ENCODE data around the gene NSMF. TPM values are rescaled to one million over a fixed set of nuclear protein-coding genes. Genes with fewer than 3 reads are reported as not detected.

NSMF gene
- total and polyA plus RNA-seq, 2 of the 4 experiments (the other 2 are of a cell fraction), result 7.7 to 40.9 TPM

DNA sequence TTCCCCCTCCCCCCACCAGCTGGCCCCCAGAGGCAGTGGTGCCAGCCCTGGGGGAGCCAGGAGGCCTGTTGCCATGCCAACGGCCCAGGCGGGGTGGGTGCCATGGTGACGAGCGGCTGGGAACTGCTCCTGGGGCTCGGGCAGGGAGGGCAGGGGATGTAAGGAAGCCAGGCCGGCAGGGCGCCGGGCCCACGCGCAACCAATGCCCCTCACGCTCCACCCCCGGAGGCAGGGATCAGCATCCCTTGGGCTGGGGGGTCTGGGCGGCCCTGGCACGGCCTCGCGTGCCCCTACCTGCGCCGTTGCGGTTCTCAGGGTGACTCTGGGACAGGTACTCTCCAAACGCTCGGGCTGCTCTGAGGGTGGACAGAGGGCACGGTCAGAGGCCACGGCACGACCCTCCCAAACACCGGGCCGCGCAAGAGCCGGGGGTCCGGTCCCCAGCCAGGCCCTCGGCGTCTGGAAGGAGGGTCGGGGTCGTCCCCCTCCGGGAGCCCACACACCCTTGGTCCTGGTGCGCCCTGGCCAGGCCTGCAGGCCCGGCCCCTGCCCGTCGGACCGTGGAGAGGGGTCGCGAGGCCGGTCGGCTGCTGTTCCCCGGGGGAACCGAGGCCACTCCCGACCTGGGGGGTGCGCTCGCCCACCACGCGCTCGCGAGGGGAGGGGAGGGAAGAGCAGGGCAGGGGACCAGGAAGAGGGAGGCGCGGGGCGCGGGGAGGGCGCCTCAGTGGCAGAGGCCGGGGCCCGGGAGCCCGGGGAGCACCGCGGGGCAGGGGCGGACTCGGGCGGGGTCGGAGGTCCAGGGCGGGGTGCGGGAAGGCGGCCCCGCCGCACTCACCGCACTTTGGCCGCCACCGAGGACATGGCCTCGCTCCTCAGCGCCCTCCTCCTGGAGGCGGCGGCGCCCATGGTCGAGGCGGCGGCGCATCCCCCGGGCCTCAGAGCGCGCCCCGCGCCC is 661 bp downstream of the NSMF start:
- ChIA-PET CTCF (no interaction called here), POLR2A (ENCODE audit: unreplicated experiment) (no interaction called here)
- in situ Hi-C loops (cut with MboI; ENCODE audit: low sequenced_read_pairs), result no loop called here
- Histone ChIP-seq H2BK5ac (ENCODE audit: low read depth, low read length, poor library complexity, severe bottlenecking) (peak overlapping the region; percentile 41), H3K9ac (ENCODE audit: low read depth, low read length) (peak overlapping the region; percentile 68), H4K8ac (ENCODE audit: low read depth in 2 of 2, low read length in 2 of 2) (no peak overlapping the region; a peak in 1 of 4 replicates), H4K20me1 (ENCODE audit: insufficient read depth, low read length) (peaks cover 37% of the 10 kb centered on the region), H3K56ac (ENCODE audit: extremely low read depth, insufficient read depth, low read length) (no peak overlapping the region), H3K27ac (ENCODE audit: insufficient read depth, low read length) (peak overlapping the region; percentile 73), H3K18ac (ENCODE audit: low read depth, low read length) (no peak overlapping the region), H3K79me1 (ENCODE audit: low read depth in 1 of 2, low read length in 2 of 2) (peaks cover 6 to 42% of the 10 kb centered on the region in 2 experiments; a peak in 3 of 4 replicates), H2BK120ac (ENCODE audit: low read depth, low read length) (no peak overlapping the region), H2AK9ac (replicated peaks; ENCODE audit: low read depth, low read length, poor library complexity) (peak overlapping the region; percentile 93), H3K36me3 (ENCODE audit: control insufficient read depth, insufficient read depth, low read length) (peaks cover 23% of the 10 kb centered on the region), H2AFZ (replicated peaks; ENCODE audit: low read length, poor library complexity) (peak overlapping the region; percentile 88), H3K23ac (ENCODE audit: low read depth, low read length) (peak overlapping the region; percentile 16; the same call in 1 of the 2 replicates), H3K14ac (replicated peaks; ENCODE audit: low read depth, low read length) (0 out of 2 replicates have a peak overlapping the region, but pooled peaks have one; percentile 32), H3K4ac (ENCODE audit: low read depth, low read length) (peak overlapping the region; percentile 47), H3K4me3 (ENCODE audit: insufficient read depth, low read depth, low read length) (peak overlapping the region; percentile 82), H3K4me2 (ENCODE audit: low read depth, low read length) (peak overlapping the region; percentile 74), H3K9me1 (ENCODE audit: insufficient read depth, low read length) (no peaks in the 10 kb centered on the region), H3K4me1 (ENCODE audit: control insufficient read depth, insufficient read depth, low read length) (peaks cover 24% of the 10 kb centered on the region), H3K27me3 (ENCODE audit: control insufficient read depth, insufficient read depth, low read length) (no peaks in the 10 kb centered on the region), H2BK20ac (ENCODE audit: low read depth, low read length) (no peak overlapping the region), H4K5ac (ENCODE audit: low read depth, low read length) (no peak overlapping the region), H2AK5ac (ENCODE audit: low read depth, low read length) (peak overlapping the region; percentile 67), H2BK15ac (ENCODE audit: low read depth, low read length) (no peak overlapping the region), H3K9me3 (ENCODE audit: control insufficient read depth, insufficient read depth, low read length) (no peaks in the 10 kb centered on the region), H4K91ac (ENCODE audit: insufficient read depth, low read depth, low read length) (peak overlapping the region; percentile 26; the same call in 1 of the 2 replicates)
- no peak for DNase-seq
- peak; percentile 59 for ATAC-seq (ENCODE audit: low read depth)
- BruUV-seq (replicated peaks), result no TSS peak
- dilution Hi-C loops (cut with HindIII; ENCODE audit: low sequenced_read_pairs, unreplicated experiment), result no loop called here
- TF ChIP-seq MAFK (IDR thresholded peaks at IDR 0.05; ENCODE audit: low read depth, low read length) (no peak), RAD21 (IDR thresholded peaks at IDR 0.05; ENCODE audit: low read length) (no peak), POLR2A (IDR thresholded peaks at IDR 0.05; ENCODE audit: low read depth, low read length) (no peak), CEBPB (IDR thresholded peaks at IDR 0.05; ENCODE audit: low read depth, low read length) (no peak), RFX5 (IDR thresholded peaks at IDR 0.05; ENCODE audit: low read depth, low read length) (no peak), MAZ (IDR thresholded peaks at IDR 0.05; ENCODE audit: borderline replicate concordance, low read depth, low read length) (no peak), SMC3 (IDR thresholded peaks at IDR 0.05; ENCODE audit: low read depth, low read length) (no peak), FOS (IDR thresholded peaks at IDR 0.05; ENCODE audit: low read depth, low read length) (no peak), NFE2L2 (IDR thresholded peaks at IDR 0.05; ENCODE audit: low read depth, low read length) (no peak)
- TF ChIP-seq, protein P1, sequence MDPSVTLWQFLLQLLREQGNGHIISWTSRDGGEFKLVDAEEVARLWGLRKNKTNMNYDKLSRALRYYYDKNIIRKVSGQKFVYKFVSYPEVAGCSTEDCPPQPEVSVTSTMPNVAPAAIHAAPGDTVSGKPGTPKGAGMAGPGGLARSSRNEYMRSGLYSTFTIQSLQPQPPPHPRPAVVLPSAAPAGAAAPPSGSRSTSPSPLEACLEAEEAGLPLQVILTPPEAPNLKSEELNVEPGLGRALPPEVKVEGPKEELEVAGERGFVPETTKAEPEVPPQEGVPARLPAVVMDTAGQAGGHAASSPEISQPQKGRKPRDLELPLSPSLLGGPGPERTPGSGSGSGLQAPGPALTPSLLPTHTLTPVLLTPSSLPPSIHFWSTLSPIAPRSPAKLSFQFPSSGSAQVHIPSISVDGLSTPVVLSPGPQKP (IDR thresholded peaks at IDR 0.05; ENCODE audit: borderline replicate concordance, low read depth, low read length), result no peak
- TF ChIP-seq, protein P2, sequence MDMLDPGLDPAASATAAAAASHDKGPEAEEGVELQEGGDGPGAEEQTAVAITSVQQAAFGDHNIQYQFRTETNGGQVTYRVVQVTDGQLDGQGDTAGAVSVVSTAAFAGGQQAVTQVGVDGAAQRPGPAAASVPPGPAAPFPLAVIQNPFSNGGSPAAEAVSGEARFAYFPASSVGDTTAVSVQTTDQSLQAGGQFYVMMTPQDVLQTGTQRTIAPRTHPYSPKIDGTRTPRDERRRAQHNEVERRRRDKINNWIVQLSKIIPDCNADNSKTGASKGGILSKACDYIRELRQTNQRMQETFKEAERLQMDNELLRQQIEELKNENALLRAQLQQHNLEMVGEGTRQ (IDR thresholded peaks at IDR 0.05; ENCODE audit: low read depth, low read length), result no peak
- intact Hi-C loops (cut with micrococcal nuclease), result no loop called here
- WGBS, 2 experiments (ENCODE audit: extremely low coverage in 2 of 2, insufficient read length in 1 of 2), result 3% methylated on average over 29 of the region's 88 CpGs; no CpG with 5 or more reads in 1 of the 2 experiments

All from IMR-90 (cell line).